MM.1S (cell line): ENCODE measurements around the gene R3HDM4.

Experiments
- EZH2 ChIP-seq: fragments of 300-600 bp; sonication (generic); optimal IDR thresholded peaks from 2 replicates; pipeline ENCODE3; 2017; ENCODE audit warnings: low read depth, mild to moderate bottlenecking, antibody characterized with exemption, low read length, mixed read lengths
- TF ChIP-seq, protein P1 (sequence below): fragments of 300-600 bp; sonication (generic); IDR thresholded peaks from 2 replicates; pipeline ENCODE4 v1.5.1; 2016; ENCODE audit warnings: antibody characterized with exemption, low read length, mixed read lengths

- TF ChIP-seq, protein P1, sequence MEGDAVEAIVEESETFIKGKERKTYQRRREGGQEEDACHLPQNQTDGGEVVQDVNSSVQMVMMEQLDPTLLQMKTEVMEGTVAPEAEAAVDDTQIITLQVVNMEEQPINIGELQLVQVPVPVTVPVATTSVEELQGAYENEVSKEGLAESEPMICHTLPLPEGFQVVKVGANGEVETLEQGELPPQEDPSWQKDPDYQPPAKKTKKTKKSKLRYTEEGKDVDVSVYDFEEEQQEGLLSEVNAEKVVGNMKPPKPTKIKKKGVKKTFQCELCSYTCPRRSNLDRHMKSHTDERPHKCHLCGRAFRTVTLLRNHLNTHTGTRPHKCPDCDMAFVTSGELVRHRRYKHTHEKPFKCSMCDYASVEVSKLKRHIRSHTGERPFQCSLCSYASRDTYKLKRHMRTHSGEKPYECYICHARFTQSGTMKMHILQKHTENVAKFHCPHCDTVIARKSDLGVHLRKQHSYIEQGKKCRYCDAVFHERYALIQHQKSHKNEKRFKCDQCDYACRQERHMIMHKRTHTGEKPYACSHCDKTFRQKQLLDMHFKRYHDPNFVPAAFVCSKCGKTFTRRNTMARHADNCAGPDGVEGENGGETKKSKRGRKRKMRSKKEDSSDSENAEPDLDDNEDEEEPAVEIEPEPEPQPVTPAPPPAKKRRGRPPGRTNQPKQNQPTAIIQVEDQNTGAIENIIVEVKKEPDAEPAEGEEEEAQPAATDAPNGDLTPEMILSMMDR, result no peak
- no peak for TF ChIP-seq EZH2
These were observed 26.4 kb upstream of the R3HDM4 start for GRCh38 chr19:939439-939838.
